ENCODE measurements around the gene TNIK. TPM values are rescaled to one million over a fixed set of nuclear protein-coding genes. Genes with fewer than 3 reads are reported as not detected.

The TNIK gene
- total RNA-seq, 6 experiments from 2014 or later = 10.6 to 17.2 (median 11.8) TPM

- Mint-ChIP-seq H3K4me1 (ENCODE audit: low read depth) (peaks cover 73% of the 10 kb centered on the region), H3K36me3 (ENCODE audit: low read depth) (no peaks in the 10 kb centered on the region)
- peak; percentile 84 for DNase-seq
Measured at GRCh38 chr3:171257251-171258203, 202.7 kb downstream of the TNIK start.

GRCh38 chr3:171256445-171257250 lies 203.6 kb downstream of the TNIK start:
- Mint-ChIP-seq H3K36me3 (ENCODE audit: low read depth) (no peaks in the 10 kb centered on the region), H3K27ac (peak overlapping the region; percentile 74), H3K4me3 (peak overlapping the region; percentile 10; the same call in 1 of the 2 replicates), H3K4me1 (ENCODE audit: low read depth) (peaks cover 65% of the 10 kb centered on the region), H3K9me3 (no peaks in the 10 kb centered on the region), H3K27me3 (ENCODE audit: insufficient read depth) (no peaks in the 10 kb centered on the region)
- TF ChIP-seq CTCF (IDR thresholded peaks at IDR 0.05) = no peak
- DNase-seq = peak; percentile 61

More at GRCh38 chr3:171257251-171258203, 202.7 kb downstream of the TNIK start:
- Mint-ChIP-seq H3K4me3 (peak overlapping the region; percentile 44), H3K27ac (peak overlapping the region; percentile 74), H3K9me3 (no peaks in the 10 kb centered on the region), H3K27me3 (ENCODE audit: insufficient read depth) (no peaks in the 10 kb centered on the region)
- no peak for TF ChIP-seq CTCF (IDR thresholded peaks at IDR 0.05)

- H3K9me3 Mint-ChIP-seq = no peaks in the 10 kb centered on the region
- H3K27ac Mint-ChIP-seq = no peak overlapping the region
- DNase-seq = no peak
- no peaks in the 10 kb centered on the region for H3K36me3 Mint-ChIP-seq (ENCODE audit: low read depth)
- no peaks in the 10 kb centered on the region for H3K27me3 Mint-ChIP-seq (ENCODE audit: insufficient read depth)
- no peak for TF ChIP-seq CTCF (IDR thresholded peaks at IDR 0.05)
- H3K4me3 Mint-ChIP-seq = no peak overlapping the region
- H3K4me1 Mint-ChIP-seq (ENCODE audit: low read depth) = peaks cover 55% of the 10 kb centered on the region
Measured at GRCh38 chr3:171255236-171255806, 204.9 kb downstream of the TNIK start.

- Mint-ChIP-seq H3K4me1 (ENCODE audit: low read depth) (peaks cover 55% of the 10 kb centered on the region), H3K27ac (no peak overlapping the region), H3K4me3 (no peak overlapping the region), H3K9me3 (no peaks in the 10 kb centered on the region), H3K36me3 (ENCODE audit: low read depth) (no peaks in the 10 kb centered on the region), H3K27me3 (ENCODE audit: insufficient read depth) (no peaks in the 10 kb centered on the region)
- no peak for TF ChIP-seq CTCF (IDR thresholded peaks at IDR 0.05)
- DNase-seq = no peak
Measured at GRCh38 chr3:171254315-171254714, 205.9 kb downstream of the TNIK start.

- DNase-seq = no peak
Measured at GRCh38 chr3:171251835-171252234, 208.4 kb downstream of the TNIK start.

More at GRCh38 chr3:171251835-171252234, 208.4 kb downstream of the TNIK start:
- Mint-ChIP-seq H3K4me3 (no peak overlapping the region), H3K4me1 (ENCODE audit: low read depth) (peaks cover 31% of the 10 kb centered on the region), H3K9me3 (no peaks in the 10 kb centered on the region), H3K27me3 (ENCODE audit: insufficient read depth) (no peaks in the 10 kb centered on the region), H3K36me3 (ENCODE audit: low read depth) (no peaks in the 10 kb centered on the region), H3K27ac (no peak overlapping the region)
- no peak for TF ChIP-seq CTCF (IDR thresholded peaks at IDR 0.05)

All from HFFc6 (cell line).